WTC11 (cell line): ENCODE results near the gene FAM20B. TPM values are rescaled to one million over a fixed set of nuclear protein-coding genes. Genes with fewer than 3 reads are reported as not detected.

Source experiments
- ATAC-seq: fragments of 200-7000 bp; cut with Tn5 transposase; 2 replicates; pipeline ENCODE4 v1.10.0; 2021; ENCODE audit warnings: mild to moderate bottlenecking, moderate library complexity
- CTCF ChIA-PET: fragments of 300-600 bp; sonication (Branson Sonifier 250); formaldehyde crosslinking; loops from one replicate; lab custom pipeline; 2021; ENCODE audit warnings: antibody characterized with exemption; lab: Charles Lee
- POLR2A ChIA-PET: fragments of 350-600 bp; sonication (Branson Sonifier 250); formaldehyde crosslinking; loops from one replicate; lab custom pipeline; 2021; ENCODE audit warnings: antibody characterized with exemption; lab: Charles Lee
- DNase-seq: peaks from one replicate; pipeline ENCODE4 v3.0.0; 2021; ENCODE audit warnings: low spot score
- H3K27ac Mint-ChIP-seq: 2 replicates; pipeline ENCODE4 v1.8.0; 2021; ENCODE audit warnings: mixed read lengths
- H3K27me3 Mint-ChIP-seq: 2 replicates; pipeline ENCODE4 v1.8.0; 2021; ENCODE audit warnings: low read depth, mild to moderate bottlenecking, moderate library complexity, mixed read lengths
- H3K36me3 Mint-ChIP-seq: 2 replicates; pipeline ENCODE4 v1.8.0; 2021; ENCODE audit warnings: mixed read lengths
- H3K4me1 Mint-ChIP-seq: 2 replicates; pipeline ENCODE4 v1.8.0; 2022; ENCODE audit warnings: mixed read lengths
- H3K4me3 Mint-ChIP-seq: 2 replicates; pipeline ENCODE4 v1.8.0; 2021; ENCODE audit warnings: mild to moderate bottlenecking, moderate library complexity, mixed read lengths
- H3K9me3 Mint-ChIP-seq: 2 replicates; pipeline ENCODE4 v1.8.0; 2021; ENCODE audit warnings: mixed read lengths
- AR ChIP-seq: fragments of 250-450 bp; sonication (Bioruptor Pico); IDR thresholded peaks from 2 replicates; pipeline ENCODE4 v1.9.0; 2021; ENCODE audit warnings: mild to moderate bottlenecking
- ARID4B ChIP-seq: sonication (generic); formaldehyde crosslinking; IDR thresholded peaks from 2 replicates; pipeline ENCODE4 v1.8.0; 2023; ENCODE audit warnings: missing genetic modification reagents, mild to moderate bottlenecking, borderline replicate concordance
- ATF3 ChIP-seq: sonication (generic); formaldehyde crosslinking; conservative IDR thresholded peaks from 2 replicates; pipeline ENCODE4 v1.8.1; 2022; ENCODE audit warnings: mild to moderate bottlenecking, missing genetic modification reagents
- CTCF ChIP-seq: fragments of 200-600 bp; IDR thresholded peaks from 2 replicates; pipeline ENCODE4 v1.8.0; 2022; ENCODE audit warnings: antibody characterized with exemption
- ETV6 ChIP-seq: sonication (generic); formaldehyde crosslinking; IDR thresholded peaks from 2 replicates; pipeline ENCODE4 v1.8.1; 2022; ENCODE audit warnings: mild to moderate bottlenecking, missing genetic modification reagents
- FOXP4 ChIP-seq: sonication (generic); formaldehyde crosslinking; IDR thresholded peaks from 2 replicates; pipeline ENCODE4 v1.8.0; 2022; ENCODE audit warnings: mild to moderate bottlenecking, missing genetic modification reagents
- JAZF1 ChIP-seq: fragments of 250-450 bp; sonication (Bioruptor Pico); IDR thresholded peaks from 2 replicates; pipeline ENCODE4 v1.9.0; 2021; ENCODE audit warnings: moderate library complexity, mild to moderate bottlenecking, inconsistent platforms
- KAT7 ChIP-seq: sonication (generic); formaldehyde crosslinking; IDR thresholded peaks from 2 replicates; pipeline ENCODE4 v1.8.1; 2023; ENCODE audit warnings: missing genetic modification reagents, mild to moderate bottlenecking, borderline replicate concordance
- NFYB ChIP-seq: sonication (generic); formaldehyde crosslinking; conservative IDR thresholded peaks from 2 replicates; pipeline ENCODE4 v1.8.0; 2022; ENCODE audit warnings: low read depth, missing genetic modification reagents
- TEAD4 ChIP-seq: sonication (generic); formaldehyde crosslinking; IDR thresholded peaks from 2 replicates; pipeline ENCODE4 v1.8.0; 2022; ENCODE audit warnings: mild to moderate bottlenecking, missing genetic modification reagents
- ZBTB43 ChIP-seq: sonication (generic); formaldehyde crosslinking; IDR thresholded peaks from 2 replicates; pipeline ENCODE4 v1.8.1; 2023; ENCODE audit warnings: mild to moderate bottlenecking, missing genetic modification reagents
- ZNF263 ChIP-seq: sonication (generic); formaldehyde crosslinking; IDR thresholded peaks from 2 replicates; pipeline ENCODE4 v1.8.1; 2022; ENCODE audit warnings: low read depth, mild to moderate bottlenecking, moderate library complexity, missing genetic modification reagents
- ZNF317 ChIP-seq: sonication (generic); formaldehyde crosslinking; IDR thresholded peaks from 2 replicates; pipeline ENCODE4 v1.8.1; 2023; ENCODE audit warnings: low read depth, mild to moderate bottlenecking, moderate library complexity, missing genetic modification reagents, borderline replicate concordance
- ZNF416 ChIP-seq: fragments of 250-450 bp; sonication (Bioruptor Pico); IDR thresholded peaks from 2 replicates; pipeline ENCODE4 v1.9.0; 2021; ENCODE audit warnings: mild to moderate bottlenecking, inconsistent platforms
- ZNF512 ChIP-seq: sonication (generic); formaldehyde crosslinking; IDR thresholded peaks from 2 replicates; pipeline ENCODE4 v1.8.1; 2022; ENCODE audit warnings: missing genetic modification reagents, borderline replicate concordance
- total RNA-seq: library from RNA; stranded (reverse); gene quantifications from 3 replicates; pipeline ENCODE4 v1.2.3, GENCODE V29; 2021

Gene FAM20B
- total RNA-seq, 1 experiment from 2014 or later = 36.1 TPM

- TF ChIP-seq AR (no peak), ZNF416 (CRISPR knock-in tag) (no peak), ETV6 (CRISPR knock-in tag) (no peak), ARID4B (no peak), KAT7 (CRISPR knock-in tag) (no peak), ZBTB43 (CRISPR knock-in tag) (no peak), CTCF (no peak), TEAD4 (no peak)
- TF ChIP-seq, all 79 proteins: peak for 0
Observed at GRCh38 chr1:178999061-178999460, 26.6 kb upstream of the FAM20B start (continued).

- CTCF ChIA-PET = interaction anchor here (1.0 to 2.8 kb wide), 17 partner anchors 48 to 500 kb away, joined by 3 to 86 read pairs (median 17); partner anchors contain the start of genes ANGPTL1 and RALGPS2
- H3K36me3 Mint-ChIP-seq = peaks cover 3% of the 10 kb centered on the region; the same call in 1 of the 2 replicates
- peaks cover 10% of the 10 kb centered on the region for H3K4me1 Mint-ChIP-seq
- no peak for DNase-seq
- H3K9me3 Mint-ChIP-seq = peaks cover 4% of the 10 kb centered on the region
- H3K27me3 Mint-ChIP-seq = no peaks in the 10 kb centered on the region
- no peak overlapping the region for H3K4me3 Mint-ChIP-seq
- no peak overlapping the region for H3K27ac Mint-ChIP-seq
- ATAC-seq = no peak
- POLR2A ChIA-PET = no interaction called here
- no peak for TF ChIP-seq ZNF317
- no peak for TF ChIP-seq ATF3 (CRISPR knock-in tag)
- TF ChIP-seq NFYB = no peak
- TF ChIP-seq ZNF263 (CRISPR knock-in tag) = no peak
- no peak for TF ChIP-seq JAZF1 (CRISPR knock-in tag)
- no peak for TF ChIP-seq TEAD4
- TF ChIP-seq FOXP4 = no peak
- TF ChIP-seq ZNF512 = no peak
- no peak for TF ChIP-seq CTCF
Observed at GRCh38 chr1:179001451-179001850, 24.2 kb upstream of the FAM20B start.
